Jurkat, Clone E6-1 (cell line): ENCODE measurements around the gene ZNF618.

ENCODE experiments used
- DNase-seq: peaks from one replicate; pipeline ENCODE4 v3.0.0-alpha.2; 2011; ENCODE audit warnings: low read depth, low spot score
- H3K4me3 ChIP-seq: 2 replicates; pipeline ENCODE4 v1.5.1; 2011; ENCODE audit warnings: mild to moderate bottlenecking, low read length, control low read depth, moderate library complexity

Gene ZNF618

GRCh38 chr9:114025760-114026159 lies 149.7 kb downstream of the ZNF618 start:
- H3K4me3 ChIP-seq: no peak overlapping the region

GRCh38 chr9:114026335-114026734 lies 150.2 kb downstream of the ZNF618 start:
- no peak overlapping the region for H3K4me3 ChIP-seq
- DNase-seq: no peak

More at GRCh38 chr9:114025760-114026159, 149.7 kb downstream of the ZNF618 start:
- DNase-seq: no peak

GRCh38 chr9:114027159-114027862 lies 151.2 kb downstream of the ZNF618 start:
- DNase-seq: no peak
- H3K4me3 ChIP-seq: no peak overlapping the region

GRCh38 chr9:114027863-114028465 lies 151.9 kb downstream of the ZNF618 start:
- H3K4me3 ChIP-seq: no peak overlapping the region
- DNase-seq: no peak

GRCh38 chr9:114028646-114029045 lies 152.5 kb downstream of the ZNF618 start:
- DNase-seq: no peak
- H3K4me3 ChIP-seq: no peak overlapping the region

GRCh38 chr9:114029311-114030170 lies 153.4 kb downstream of the ZNF618 start:
- no peak overlapping the region for H3K4me3 ChIP-seq
- no peak for DNase-seq

- H3K4me3 ChIP-seq: no peak overlapping the region
- DNase-seq: no peak
Observed at GRCh38 chr9:114030364-114030763, 154.3 kb downstream of the ZNF618 start.

- H3K4me3 ChIP-seq: no peak overlapping the region
- DNase-seq: no peak
Observed at GRCh38 chr9:114031037-114031630, 155.0 kb downstream of the ZNF618 start.

- H3K4me3 ChIP-seq: no peak overlapping the region
- DNase-seq: no peak
Observed at GRCh38 chr9:114031948-114032840, 156.1 kb downstream of the ZNF618 start.

GRCh38 chr9:114033397-114034103 lies 157.4 kb downstream of the ZNF618 start:
- no peak overlapping the region for H3K4me3 ChIP-seq
- DNase-seq: no peak

GRCh38 chr9:114034196-114034595 lies 158.1 kb downstream of the ZNF618 start:
- DNase-seq: no peak
- H3K4me3 ChIP-seq: no peak overlapping the region

- H3K4me3 ChIP-seq: no peak overlapping the region
- no peak for DNase-seq
Observed at GRCh38 chr9:114034661-114035062, 158.6 kb downstream of the ZNF618 start.

GRCh38 chr9:114035221-114035844 lies 159.2 kb downstream of the ZNF618 start:
- DNase-seq: no peak
- no peak overlapping the region for H3K4me3 ChIP-seq

- H3K4me3 ChIP-seq: no peak overlapping the region
- no peak for DNase-seq
Observed at GRCh38 chr9:114035845-114036801, 160.0 kb downstream of the ZNF618 start.

- no peak for DNase-seq
Observed at GRCh38 chr9:114037249-114037648, 161.1 kb downstream of the ZNF618 start.

GRCh38 chr9:114037961-114038723 lies 162.0 kb downstream of the ZNF618 start:
- no peak for DNase-seq

More at GRCh38 chr9:114037249-114037648, 161.1 kb downstream of the ZNF618 start:
- no peak overlapping the region for H3K4me3 ChIP-seq

More at GRCh38 chr9:114037961-114038723, 162.0 kb downstream of the ZNF618 start:
- no peak overlapping the region for H3K4me3 ChIP-seq
